GM13976 (cell line): Measurements from ENCODE around the gene WDTC1.
A peak's percentile ranks its signal among the peaks of the same experiment; 100 is the strongest.

Experiments used
- DNase-seq: peaks from one replicate; pipeline ENCODE4 v3.0.0; 2012; ENCODE audit warnings: low spot score
- in situ Hi-C: fragments of 300-500 bp; cut with MboI; formaldehyde crosslinking; loops from one replicate; pipeline ENCODE4 v1.12.0; 2022; ENCODE audit warnings: low sequenced_read_pairs, mixed read lengths, inconsistent platforms; ENCODE audit not compliant: unreplicated experiment
- TF ChIP-seq, protein P1 (sequence below): IDR thresholded peaks from 2 replicates; pipeline ENCODE4 v1.5.1; 2012; ENCODE audit warnings: borderline replicate concordance, mild to moderate bottlenecking; ENCODE audit not compliant: insufficient read depth; ENCODE audit errors: extremely low read depth, missing control alignments, control extremely low read depth

Gene WDTC1

DNA sequence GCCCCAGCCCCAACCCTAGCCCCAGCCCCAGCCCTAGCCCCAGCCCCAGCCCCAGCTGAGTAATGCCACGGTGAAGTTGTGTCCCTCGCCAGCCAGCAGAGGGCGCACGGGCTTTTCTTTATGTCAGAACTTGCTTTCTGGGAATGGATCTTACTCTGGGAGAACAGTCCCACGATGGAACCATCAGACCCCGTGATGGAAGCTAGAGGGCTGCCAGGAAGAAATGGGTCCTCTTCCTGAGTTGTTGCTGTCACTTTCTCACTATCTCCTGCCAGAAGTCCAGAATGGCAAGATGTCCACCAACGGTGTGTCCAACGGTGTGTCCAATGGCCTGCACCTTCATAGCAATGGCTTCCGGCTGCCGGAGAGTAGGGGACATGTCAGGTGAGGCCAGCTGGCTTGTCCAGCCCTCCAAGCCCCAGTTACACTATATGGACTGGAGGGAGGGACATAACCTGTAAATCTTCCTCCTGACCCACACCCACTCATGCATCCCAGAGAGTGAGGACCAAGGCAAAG, 62.4 kb downstream of the WDTC1 start:
- peak; percentile 79 for DNase-seq
- TF ChIP-seq, protein P1, sequence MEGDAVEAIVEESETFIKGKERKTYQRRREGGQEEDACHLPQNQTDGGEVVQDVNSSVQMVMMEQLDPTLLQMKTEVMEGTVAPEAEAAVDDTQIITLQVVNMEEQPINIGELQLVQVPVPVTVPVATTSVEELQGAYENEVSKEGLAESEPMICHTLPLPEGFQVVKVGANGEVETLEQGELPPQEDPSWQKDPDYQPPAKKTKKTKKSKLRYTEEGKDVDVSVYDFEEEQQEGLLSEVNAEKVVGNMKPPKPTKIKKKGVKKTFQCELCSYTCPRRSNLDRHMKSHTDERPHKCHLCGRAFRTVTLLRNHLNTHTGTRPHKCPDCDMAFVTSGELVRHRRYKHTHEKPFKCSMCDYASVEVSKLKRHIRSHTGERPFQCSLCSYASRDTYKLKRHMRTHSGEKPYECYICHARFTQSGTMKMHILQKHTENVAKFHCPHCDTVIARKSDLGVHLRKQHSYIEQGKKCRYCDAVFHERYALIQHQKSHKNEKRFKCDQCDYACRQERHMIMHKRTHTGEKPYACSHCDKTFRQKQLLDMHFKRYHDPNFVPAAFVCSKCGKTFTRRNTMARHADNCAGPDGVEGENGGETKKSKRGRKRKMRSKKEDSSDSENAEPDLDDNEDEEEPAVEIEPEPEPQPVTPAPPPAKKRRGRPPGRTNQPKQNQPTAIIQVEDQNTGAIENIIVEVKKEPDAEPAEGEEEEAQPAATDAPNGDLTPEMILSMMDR: peak; percentile 75
- in situ Hi-C loops: loop anchor here (5.0 to 25.0 kb wide), 2 partner anchors 95 to 110 kb away; partner anchors contain the start of gene GPR3

DNA sequence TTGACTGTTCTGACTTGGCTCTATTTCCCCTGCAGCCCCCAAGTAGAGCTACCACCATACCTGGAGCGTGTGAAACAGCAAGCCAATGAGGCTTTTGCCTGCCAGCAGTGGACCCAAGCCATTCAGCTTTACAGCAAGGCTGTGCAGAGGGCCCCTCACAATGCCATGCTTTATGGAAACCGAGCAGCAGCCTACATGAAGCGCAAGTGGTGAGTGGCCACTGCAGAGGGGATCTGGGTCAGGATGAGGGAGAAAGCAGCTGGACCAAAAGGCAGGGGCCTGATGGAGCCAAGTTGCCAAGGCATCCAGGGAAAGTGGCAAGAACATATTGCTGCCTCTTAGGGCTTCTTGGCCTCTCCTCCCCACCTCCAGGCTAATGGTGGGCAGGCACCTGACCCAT, 63.5 kb downstream of the WDTC1 start:
- in situ Hi-C loops: loop anchor here (5.0 to 25.0 kb wide), 2 partner anchors 94 to 111 kb away; partner anchors contain the start of gene GPR3
- TF ChIP-seq, protein P1: no peak
- DNase-seq: no peak

- in situ Hi-C loops: loop anchor here (5.0 to 25.0 kb wide), 2 partner anchors 93 to 112 kb away; partner anchors contain the start of gene GPR3
- TF ChIP-seq, protein P1: no peak
- DNase-seq: no peak
Measured at GRCh38 chr1:27298632-27299384, 64.4 kb downstream of the WDTC1 start.

DNA sequence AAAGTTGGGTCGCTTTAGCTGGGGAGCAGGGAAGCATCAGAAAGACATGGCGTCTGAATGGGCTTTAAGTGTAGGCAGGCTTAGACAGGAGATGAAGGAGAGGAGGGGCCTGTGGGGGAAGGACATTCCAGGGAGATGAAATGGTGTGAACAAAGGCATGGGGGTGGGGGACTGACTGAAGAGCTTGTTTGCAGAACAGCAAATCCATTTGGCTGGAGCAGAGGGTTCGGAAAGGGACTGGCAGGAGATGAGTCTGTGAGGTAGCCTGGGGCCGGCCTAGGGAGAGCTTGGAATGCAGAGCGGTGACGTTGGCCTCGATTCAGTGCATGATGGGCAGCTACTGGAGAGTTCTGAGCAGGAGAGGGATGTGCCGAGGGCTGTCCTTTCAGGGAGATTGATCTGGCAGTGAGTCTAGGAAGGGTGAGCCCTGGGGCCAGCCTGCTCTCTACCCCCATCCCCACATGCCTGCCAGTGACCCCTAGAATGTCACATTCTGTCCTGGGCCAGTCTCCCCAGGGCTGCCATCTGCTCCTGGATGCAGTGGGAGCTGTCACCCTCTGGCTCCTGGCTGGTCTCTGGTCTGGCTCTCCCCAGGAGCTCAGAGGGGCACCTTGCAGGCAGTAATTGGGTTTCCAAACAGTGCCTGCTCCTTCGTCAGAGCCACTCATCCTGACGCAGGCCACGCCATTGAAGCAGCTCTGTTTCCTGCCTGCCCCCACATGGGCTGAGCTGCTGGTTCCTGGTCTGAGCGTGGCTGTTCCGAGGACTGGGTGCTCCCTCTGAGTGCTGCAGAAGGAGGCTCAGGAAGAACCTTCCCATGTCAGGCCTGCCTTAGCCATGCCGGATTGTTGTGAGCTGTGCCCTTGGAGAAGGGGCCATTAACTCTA, 65.2 kb downstream of the WDTC1 start:
- TF ChIP-seq, protein P1: no peak
- DNase-seq: no peak
- in situ Hi-C loops: loop anchor here (5.0 to 25.0 kb wide), 2 partner anchors 93 to 112 kb away; partner anchors contain the start of gene GPR3

DNA sequence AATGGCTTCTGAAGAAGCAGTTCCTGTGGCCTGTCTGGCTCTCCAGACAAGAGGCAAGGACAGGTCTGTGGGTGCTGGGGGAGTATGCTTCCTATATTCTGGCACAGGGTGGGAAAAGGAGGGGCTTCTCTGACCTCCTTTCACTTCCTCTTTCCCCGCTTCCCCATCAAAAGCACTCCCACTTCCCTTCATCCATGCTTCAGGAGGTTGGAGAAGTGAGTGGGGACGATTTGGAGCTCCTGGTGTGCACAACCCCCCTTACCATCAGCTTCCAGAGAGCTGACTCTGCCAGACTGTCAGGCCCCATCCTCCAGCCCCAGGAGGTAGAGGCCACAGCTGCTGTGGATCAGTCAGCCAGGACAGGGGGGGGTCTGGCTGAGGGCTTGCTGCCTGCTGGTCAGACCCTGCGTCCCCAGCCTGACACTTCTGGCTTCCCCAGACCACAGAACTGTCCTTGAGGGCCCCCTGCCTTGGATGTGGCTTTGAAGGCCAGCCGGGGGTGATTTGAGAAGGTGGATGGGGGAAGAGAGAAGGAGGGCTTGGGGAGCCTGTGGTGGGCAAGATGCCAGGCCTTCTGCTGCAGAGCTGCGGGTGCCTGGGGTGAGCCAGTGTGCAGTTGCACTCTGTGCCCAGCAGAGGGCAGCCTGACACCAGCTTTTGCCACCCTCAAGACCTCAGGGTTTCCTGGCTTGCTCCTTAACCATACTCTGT, 66.1 kb downstream of the WDTC1 start:
- in situ Hi-C loops: no loop called here
- TF ChIP-seq, protein P1: peak; percentile 99
- peak; percentile 92 for DNase-seq

DNA sequence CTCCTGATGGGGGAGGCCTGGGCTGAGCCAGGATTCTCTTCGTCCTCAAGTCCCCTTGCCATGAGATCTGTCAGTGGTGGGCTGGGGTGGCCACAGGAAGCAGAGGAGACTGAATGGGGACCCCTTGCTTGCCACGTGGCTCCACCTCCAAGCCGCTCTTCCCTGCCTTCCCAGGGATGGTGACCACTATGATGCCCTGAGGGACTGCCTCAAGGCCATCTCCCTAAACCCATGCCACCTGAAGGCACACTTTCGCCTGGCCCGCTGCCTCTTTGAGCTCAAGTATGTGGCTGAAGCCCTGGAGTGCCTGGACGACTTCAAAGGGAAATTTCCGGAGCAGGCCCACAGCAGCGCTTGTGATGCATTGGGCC, 66.6 kb downstream of the WDTC1 start:
- in situ Hi-C loops: no loop called here
- TF ChIP-seq, protein P1: no peak
- DNase-seq: no peak
